Measurements from ENCODE around the gene HEATR3.

- TF ChIP-seq CTCF (conservative IDR thresholded peaks at IDR 0.05; ENCODE audit: low read depth in 2 of 2) (no peak), EZH2 (IDR thresholded peaks at IDR 0.05; ENCODE audit: low read depth, unreplicated experiment) (no peak), POLR2AphosphoS5 (IDR thresholded peaks at IDR 0.05; ENCODE audit: low read depth) (no peak)
Measured at GRCh38 chr16:50114357-50115129, 48.8 kb downstream of the HEATR3 start.
